NCI-H510A treated with DMSO at 0.1 percent for 48 hours (cell line): ENCODE measurements around the gene KLF17.

Experiments used
- DNase-seq: peaks from one replicate; lab custom pipeline; 2025; lab: John Stamatoyannopoulos, UW

KLF17 gene

GRCh38 chr1:44152692-44153091 lies 34.1 kb downstream of the KLF17 start:
- DNase-seq, result no peak

- DNase-seq, result no peak
These were observed 35.4 kb downstream of the KLF17 start for GRCh38 chr1:44154049-44154448.

GRCh38 chr1:44157903-44158302 lies 39.3 kb downstream of the KLF17 start:
- DNase-seq, result no peak

GRCh38 chr1:44158871-44159270 lies 40.2 kb downstream of the KLF17 start:
- no peak for DNase-seq

DNA sequence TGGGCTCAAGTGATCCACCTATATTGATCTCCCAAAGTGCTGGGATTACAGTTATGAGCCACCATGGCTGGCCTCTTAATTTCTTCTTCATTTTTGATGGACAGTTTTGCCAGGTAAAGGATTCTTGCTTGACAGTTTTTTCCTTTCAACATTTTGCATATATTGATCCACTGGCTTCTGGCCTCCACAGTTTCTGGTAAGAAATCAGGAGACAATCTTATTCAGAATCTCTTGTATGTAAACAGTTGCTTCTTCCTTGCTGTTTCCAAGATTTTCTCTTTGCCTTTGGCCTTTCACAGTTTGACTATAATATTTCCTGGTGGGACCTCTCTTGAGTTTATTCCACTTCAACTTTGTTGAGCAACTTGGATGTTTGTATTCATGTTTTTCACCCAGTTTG lies 42.9 kb downstream of the KLF17 start:
- no peak for DNase-seq

DNA sequence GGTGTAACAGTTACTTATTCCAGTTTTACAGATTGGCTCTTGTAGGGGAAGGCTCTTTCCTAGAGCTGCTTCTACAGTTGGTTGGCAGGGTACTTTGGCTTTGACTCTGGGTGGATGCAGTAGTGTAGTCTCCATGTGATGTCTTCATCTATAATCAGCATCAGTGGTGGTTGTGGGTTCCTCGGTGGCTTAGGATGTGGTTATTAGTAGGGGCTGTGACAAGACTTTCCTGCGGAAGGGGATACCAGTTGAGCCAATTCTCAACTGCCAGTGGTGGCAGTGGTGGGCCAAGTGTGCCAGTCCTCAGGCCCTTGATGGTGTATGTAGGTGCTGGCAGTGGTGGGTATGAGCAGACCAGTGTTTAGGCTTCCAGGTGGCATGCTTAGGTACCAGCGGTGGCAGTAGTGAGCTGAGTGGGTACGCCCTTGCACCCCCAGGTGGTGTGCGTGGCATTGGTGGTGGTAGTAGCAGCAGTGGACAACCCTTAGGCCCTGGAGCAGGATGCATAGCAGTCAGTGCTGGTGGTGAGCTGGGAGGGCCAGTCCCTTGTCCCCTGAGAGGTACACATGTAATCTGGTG lies 50.0 kb downstream of the KLF17 start:
- no peak for DNase-seq

DNA sequence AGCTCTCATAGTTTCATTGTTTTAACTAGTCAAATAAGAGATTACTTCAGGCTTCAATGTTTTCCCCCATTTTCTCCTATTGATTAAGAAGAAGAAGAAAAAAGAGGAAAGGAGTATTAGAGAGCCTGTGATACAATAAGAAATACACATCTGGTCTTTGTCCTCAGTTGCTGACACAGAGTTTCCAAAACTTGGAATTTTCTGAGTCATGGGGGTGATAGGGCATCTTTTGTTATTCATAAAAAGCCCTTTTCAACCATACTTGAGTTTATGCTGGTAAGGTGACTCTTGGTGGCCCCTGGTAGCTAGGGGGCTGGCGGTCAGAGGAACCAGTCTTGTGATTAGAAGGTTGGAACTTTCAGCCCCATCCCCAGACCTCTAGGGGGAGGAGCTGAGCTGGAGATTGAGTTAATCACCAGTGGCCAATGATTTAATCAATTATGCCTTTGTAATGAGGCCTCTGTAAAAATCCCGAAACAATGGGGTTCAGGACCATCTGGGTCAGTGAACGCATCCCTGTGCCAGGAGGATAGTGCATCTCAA lies 51.7 kb downstream of the KLF17 start:
- DNase-seq, result no peak

DNA sequence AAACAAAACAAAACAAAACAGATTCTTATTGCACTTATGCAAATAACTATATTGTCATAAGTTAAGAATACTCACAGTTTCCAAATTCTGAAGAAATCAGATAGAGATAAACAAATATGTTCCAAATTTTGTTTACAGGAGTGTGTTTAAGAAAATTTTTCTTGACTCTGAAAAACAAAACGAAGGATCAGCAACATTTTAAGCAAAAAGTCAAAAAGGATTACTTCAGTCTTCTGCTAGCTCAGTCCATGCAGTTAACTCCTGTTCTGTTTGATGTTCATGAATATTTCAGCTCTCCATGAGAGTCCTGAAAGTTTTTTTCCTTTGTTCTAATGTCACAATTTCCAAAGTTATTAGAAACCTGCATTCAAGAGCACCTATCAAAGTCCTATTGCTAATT lies 56.0 kb downstream of the KLF17 start:
- no peak for DNase-seq
